ENCODE measurements around the gene HSPG2.

Gene HSPG2

DNA sequence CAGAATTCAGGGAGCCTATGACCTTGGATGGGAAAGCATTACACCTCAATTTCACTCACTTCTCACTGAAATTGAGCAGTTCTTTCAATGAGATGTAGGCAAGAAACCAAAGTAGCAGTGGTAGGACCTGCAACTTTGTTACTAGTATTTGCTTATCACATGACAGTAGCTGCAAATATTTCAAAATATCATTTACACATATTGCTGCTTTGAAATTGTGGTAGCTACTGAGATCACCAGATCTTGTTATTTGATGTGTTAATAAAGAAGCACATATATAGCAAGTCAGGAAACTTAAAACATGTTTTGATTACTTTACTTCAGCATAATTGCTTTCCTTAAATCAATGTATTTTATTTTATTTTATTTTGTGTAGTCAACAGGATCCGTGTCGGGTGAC lies 112.2 kb downstream of the HSPG2 start:
- Histone ChIP-seq H3K9me3 (ENCODE audit: low read depth, low read length) (no peaks in the 10 kb centered on the region), H3K9ac (ENCODE audit: insufficient read length) (no peak overlapping the region), H3K36me3 (ENCODE audit: insufficient read depth, low read length) (no peaks in the 10 kb centered on the region), H3K4me3 (no peak overlapping the region), H3K27ac (no peak overlapping the region)
- TF ChIP-seq EZH2 (IDR thresholded peaks at IDR 0.05) (no peak), POLR2AphosphoS5 (IDR thresholded peaks at IDR 0.05; ENCODE audit: borderline replicate concordance, low read depth, low read length) (no peak)
- DNase-seq (ENCODE audit: low read depth, low spot score) = no peak

DNA sequence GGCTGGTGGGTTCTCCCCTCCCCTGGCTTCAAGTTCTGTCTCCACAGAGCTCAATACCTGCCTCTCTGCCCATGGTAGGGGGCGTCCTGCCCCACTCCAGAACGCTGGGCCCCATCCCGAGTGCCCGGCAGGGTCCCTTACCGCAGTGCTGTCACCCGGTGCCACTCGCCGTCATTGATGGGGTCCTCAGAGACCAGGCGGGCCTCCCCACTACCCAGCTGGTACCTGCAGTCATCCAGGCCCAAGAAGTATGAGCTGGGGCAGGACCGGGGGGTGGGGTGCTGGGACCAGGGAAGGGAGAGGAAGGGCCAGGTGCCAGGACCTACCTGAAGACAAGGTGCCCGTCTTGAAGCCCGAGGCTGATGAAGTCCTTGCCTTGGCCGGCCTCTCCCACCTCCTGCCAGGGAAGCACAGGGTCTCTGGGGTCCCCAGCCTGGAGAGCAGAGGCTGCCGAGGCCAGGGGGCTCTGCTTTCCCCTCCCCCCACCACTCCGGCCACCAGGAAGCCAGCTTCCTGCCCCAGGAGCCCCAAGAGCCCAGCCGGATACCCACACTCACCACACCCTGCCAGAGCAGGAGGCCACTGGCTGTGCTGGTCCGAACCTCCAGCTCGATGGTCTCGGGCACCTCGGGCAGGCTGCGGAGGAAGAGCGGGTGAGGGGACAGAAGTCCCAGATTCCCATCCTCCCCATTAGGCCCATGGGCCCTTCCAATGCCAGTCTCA lies 113.0 kb downstream of the HSPG2 start:
- TF ChIP-seq FOXP2 (optimal IDR thresholded peaks at IDR 0.05; ENCODE audit: control extremely low read depth, extremely low read length, insufficient read depth) = no peak
- no peak for TF ChIP-seq EZH2 (IDR thresholded peaks at IDR 0.05)
- no peak for TF ChIP-seq POLR2AphosphoS5 (IDR thresholded peaks at IDR 0.05; ENCODE audit: borderline replicate concordance, low read depth, low read length)
- no peak for DNase-seq (ENCODE audit: low read depth, low spot score)
- Histone ChIP-seq H3K9me3 (ENCODE audit: low read depth, low read length) (no peaks in the 10 kb centered on the region), H3K27ac (no peak overlapping the region), H3K4me3 (no peak overlapping the region), H3K9ac (ENCODE audit: insufficient read length) (no peak overlapping the region), H3K36me3 (ENCODE audit: insufficient read depth, low read length) (no peaks in the 10 kb centered on the region)

GRCh38 chr1:21823206-21823979 lies 113.7 kb downstream of the HSPG2 start:
- no peak overlapping the region for H3K27ac ChIP-seq
- H3K9me3 ChIP-seq (ENCODE audit: low read depth, low read length) = no peaks in the 10 kb centered on the region
- no peak for TF ChIP-seq FOXP2 (optimal IDR thresholded peaks at IDR 0.05; ENCODE audit: control extremely low read depth, extremely low read length, insufficient read depth)
- TF ChIP-seq POLR2AphosphoS5 (IDR thresholded peaks at IDR 0.05; ENCODE audit: borderline replicate concordance, low read depth, low read length) = no peak
- TF ChIP-seq EZH2 (IDR thresholded peaks at IDR 0.05) = no peak
- no peaks in the 10 kb centered on the region for H3K36me3 ChIP-seq (ENCODE audit: insufficient read depth, low read length)
- no peak overlapping the region for H3K4me3 ChIP-seq
- DNase-seq (ENCODE audit: low read depth, low spot score) = no peak
- no peak overlapping the region for H3K9ac ChIP-seq (ENCODE audit: insufficient read length)

GRCh38 chr1:21822349-21822748 lies 114.8 kb downstream of the HSPG2 start:
- H3K9me3 ChIP-seq (ENCODE audit: low read depth, low read length) = no peaks in the 10 kb centered on the region
- H3K36me3 ChIP-seq (ENCODE audit: insufficient read depth, low read length) = no peaks in the 10 kb centered on the region
- no peak overlapping the region for H3K4me3 ChIP-seq
- no peak overlapping the region for H3K9ac ChIP-seq (ENCODE audit: insufficient read length)
- no peak for TF ChIP-seq EZH2 (IDR thresholded peaks at IDR 0.05)
- no peak for TF ChIP-seq POLR2AphosphoS5 (IDR thresholded peaks at IDR 0.05; ENCODE audit: borderline replicate concordance, low read depth, low read length)
- TF ChIP-seq FOXP2 (optimal IDR thresholded peaks at IDR 0.05; ENCODE audit: control extremely low read depth, extremely low read length, insufficient read depth) = no peak
- DNase-seq (ENCODE audit: low read depth, low spot score) = no peak
- H3K27ac ChIP-seq = no peak overlapping the region

- DNase-seq (ENCODE audit: low read depth, low spot score) = no peak
- no peak overlapping the region for H3K9ac ChIP-seq (ENCODE audit: insufficient read length)
- no peaks in the 10 kb centered on the region for H3K36me3 ChIP-seq (ENCODE audit: insufficient read depth, low read length)
- TF ChIP-seq EZH2 (IDR thresholded peaks at IDR 0.05) (no peak), POLR2AphosphoS5 (IDR thresholded peaks at IDR 0.05; ENCODE audit: borderline replicate concordance, low read depth, low read length) (no peak), FOXP2 (optimal IDR thresholded peaks at IDR 0.05; ENCODE audit: control extremely low read depth, extremely low read length, insufficient read depth) (no peak)
- H3K4me3 ChIP-seq = no peak overlapping the region
- H3K9me3 ChIP-seq (ENCODE audit: low read depth, low read length) = no peaks in the 10 kb centered on the region
- no peak overlapping the region for H3K27ac ChIP-seq
Observed at GRCh38 chr1:21821385-21822019, 115.6 kb downstream of the HSPG2 start.

DNA sequence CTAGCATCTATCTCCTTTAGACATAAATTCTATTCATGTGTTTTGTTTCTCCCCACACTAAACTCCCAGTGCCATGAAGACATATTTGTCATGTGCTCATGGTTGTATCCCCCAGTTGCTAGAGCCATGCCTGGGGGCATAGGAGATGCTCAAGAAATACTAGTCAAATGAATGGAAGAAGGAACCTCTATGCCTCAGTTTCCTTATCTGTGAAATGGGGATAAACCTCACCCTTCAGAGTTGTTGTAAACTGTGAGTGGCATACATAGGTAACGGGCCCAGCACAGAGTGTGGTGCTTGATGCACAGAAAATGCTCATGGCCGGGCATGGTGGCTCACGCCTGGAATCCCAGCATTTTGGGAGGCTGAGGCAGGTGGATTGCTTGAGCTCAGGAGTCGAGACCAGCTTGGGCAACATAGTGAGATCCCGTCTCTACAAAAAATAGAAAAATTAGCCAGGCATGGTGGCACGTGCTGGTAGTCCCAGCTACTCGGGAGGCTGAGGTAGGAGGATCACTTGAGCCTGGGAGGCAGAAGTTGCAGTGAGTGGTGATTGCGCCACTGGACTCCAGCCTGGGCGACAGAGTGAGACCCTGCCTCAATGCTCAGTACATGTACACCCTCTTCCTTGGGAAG lies 116.4 kb downstream of the HSPG2 start:
- Histone ChIP-seq H3K4me3 (no peak overlapping the region), H3K27ac (no peak overlapping the region), H3K9ac (ENCODE audit: insufficient read length) (no peak overlapping the region), H3K9me3 (ENCODE audit: low read depth, low read length) (no peaks in the 10 kb centered on the region), H3K36me3 (ENCODE audit: insufficient read depth, low read length) (no peaks in the 10 kb centered on the region)
- TF ChIP-seq FOXP2 (optimal IDR thresholded peaks at IDR 0.05; ENCODE audit: control extremely low read depth, extremely low read length, insufficient read depth) = no peak
- no peak for TF ChIP-seq POLR2AphosphoS5 (IDR thresholded peaks at IDR 0.05; ENCODE audit: borderline replicate concordance, low read depth, low read length)
- TF ChIP-seq EZH2 (IDR thresholded peaks at IDR 0.05) = no peak
- DNase-seq (ENCODE audit: low read depth, low spot score) = no peak

DNA sequence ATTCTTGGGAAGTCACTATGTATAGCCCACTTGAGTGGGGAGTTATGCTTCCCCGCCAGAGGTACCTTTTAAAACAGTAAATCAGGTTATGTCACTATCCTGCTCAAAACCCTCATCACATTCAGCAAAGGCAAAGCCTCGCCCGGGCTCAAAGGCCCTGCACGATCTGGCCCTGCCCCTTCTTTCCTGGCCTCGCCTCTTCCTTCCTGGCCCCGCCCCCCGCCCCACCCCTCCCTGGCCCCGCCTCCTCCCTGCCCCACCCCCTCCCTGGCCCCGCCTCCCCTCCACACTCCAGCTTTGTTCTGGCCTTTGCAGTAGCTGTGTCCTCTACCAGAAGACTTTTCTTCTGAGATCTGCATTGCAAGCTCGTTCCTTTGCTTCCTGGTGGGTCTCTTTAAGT lies 118.5 kb downstream of the HSPG2 start:
- Histone ChIP-seq H3K9ac (ENCODE audit: insufficient read length) (no peak overlapping the region), H3K36me3 (ENCODE audit: insufficient read depth, low read length) (no peaks in the 10 kb centered on the region), H3K4me3 (no peak overlapping the region), H3K9me3 (ENCODE audit: low read depth, low read length) (no peaks in the 10 kb centered on the region), H3K27ac (no peak overlapping the region)
- DNase-seq (ENCODE audit: low read depth, low spot score) = no peak
- no peak for TF ChIP-seq FOXP2 (optimal IDR thresholded peaks at IDR 0.05; ENCODE audit: control extremely low read depth, extremely low read length, insufficient read depth)
- no peak for TF ChIP-seq EZH2 (IDR thresholded peaks at IDR 0.05)
- no peak for TF ChIP-seq POLR2AphosphoS5 (IDR thresholded peaks at IDR 0.05; ENCODE audit: borderline replicate concordance, low read depth, low read length)
